Measurements from ENCODE around the gene CACNA1C.

DNA sequence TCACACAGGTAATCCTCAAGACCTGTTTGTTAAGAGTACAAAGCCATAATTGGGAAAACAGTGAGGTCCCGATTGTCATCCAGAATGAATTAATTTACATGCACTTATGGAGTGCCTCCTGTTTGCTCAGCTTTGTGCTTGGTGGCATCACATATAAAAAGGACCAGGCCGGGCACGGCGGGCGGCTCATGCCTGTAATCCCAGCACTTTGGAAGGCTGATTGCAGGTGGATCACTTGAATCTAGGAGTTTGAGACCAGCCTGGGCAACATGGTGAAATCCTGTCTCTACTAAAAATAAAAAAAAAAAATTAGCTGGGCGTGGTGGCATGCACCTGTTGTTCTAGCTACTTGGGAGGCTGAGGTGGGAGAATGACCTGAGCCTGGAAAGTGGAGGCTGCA lies 247.4 kb downstream of the CACNA1C start:
- TF ChIP-seq, protein P1, sequence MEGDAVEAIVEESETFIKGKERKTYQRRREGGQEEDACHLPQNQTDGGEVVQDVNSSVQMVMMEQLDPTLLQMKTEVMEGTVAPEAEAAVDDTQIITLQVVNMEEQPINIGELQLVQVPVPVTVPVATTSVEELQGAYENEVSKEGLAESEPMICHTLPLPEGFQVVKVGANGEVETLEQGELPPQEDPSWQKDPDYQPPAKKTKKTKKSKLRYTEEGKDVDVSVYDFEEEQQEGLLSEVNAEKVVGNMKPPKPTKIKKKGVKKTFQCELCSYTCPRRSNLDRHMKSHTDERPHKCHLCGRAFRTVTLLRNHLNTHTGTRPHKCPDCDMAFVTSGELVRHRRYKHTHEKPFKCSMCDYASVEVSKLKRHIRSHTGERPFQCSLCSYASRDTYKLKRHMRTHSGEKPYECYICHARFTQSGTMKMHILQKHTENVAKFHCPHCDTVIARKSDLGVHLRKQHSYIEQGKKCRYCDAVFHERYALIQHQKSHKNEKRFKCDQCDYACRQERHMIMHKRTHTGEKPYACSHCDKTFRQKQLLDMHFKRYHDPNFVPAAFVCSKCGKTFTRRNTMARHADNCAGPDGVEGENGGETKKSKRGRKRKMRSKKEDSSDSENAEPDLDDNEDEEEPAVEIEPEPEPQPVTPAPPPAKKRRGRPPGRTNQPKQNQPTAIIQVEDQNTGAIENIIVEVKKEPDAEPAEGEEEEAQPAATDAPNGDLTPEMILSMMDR (conservative IDR thresholded peaks at IDR 0.05 in 1 of 2, IDR thresholded peaks at IDR 0.05 in 1 of 2; ENCODE audit: low read depth in 1 of 2, low read length in 2 of 2) = no peak
- TF ChIP-seq EZH2 (IDR thresholded peaks at IDR 0.05; ENCODE audit: low read length, missing control alignments) = no peak
